Astrocyte of the cerebellum (primary cell): ENCODE measurements around the gene ZDHHC11.
"Not testable (repeated sequence)": the region's sequence is repeated elsewhere in the genome, so short reads cannot be mapped to it uniquely, and the experiment has no call there.

Experiments used
- DNase-seq: peaks from one replicate; pipeline ENCODE4 v3.0.0-alpha.2; 2011; ENCODE audit warnings: low read depth
- H3K4me3 ChIP-seq: 2 replicates; pipeline ENCODE4 v1.5.1; 2011; ENCODE audit warnings: mild to moderate bottlenecking, low read depth, low read length, moderate library complexity
- CTCF ChIP-seq: IDR thresholded peaks from 2 replicates; pipeline ENCODE4 v1.5.1; 2012; ENCODE audit warnings: low read length, low read depth, moderate library complexity, mild to moderate bottlenecking; ENCODE audit errors: missing control alignments
- in situ Hi-C: cut with HindIII; loops from 2 replicates; pipeline ENCODE4 v1.10.0; 2017; ENCODE audit warnings: low sequenced_read_pairs

Gene ZDHHC11

DNA sequence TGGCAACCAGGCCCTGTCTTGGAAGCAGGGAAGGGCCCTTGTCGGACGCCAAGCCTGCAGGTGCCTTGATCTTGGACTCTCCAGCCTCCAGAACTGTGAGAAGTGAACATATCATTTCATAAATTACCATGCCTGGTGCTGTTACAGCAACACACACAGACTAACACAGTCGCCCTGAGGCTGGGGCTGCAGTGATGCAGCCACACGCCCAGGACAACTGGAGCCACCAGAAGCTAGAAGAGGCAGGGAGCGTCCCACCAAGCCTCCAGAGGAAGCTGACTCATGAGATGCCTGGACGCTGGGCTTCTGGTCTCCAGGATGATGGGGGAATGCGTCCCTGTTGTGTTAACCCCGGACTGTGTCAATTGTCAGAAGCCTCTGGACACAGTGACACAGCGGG, 71.8 kb downstream of the ZDHHC11 start:
- H3K4me3 ChIP-seq, in situ Hi-C loops, DNase-seq: not testable (repeated sequence)

DNA sequence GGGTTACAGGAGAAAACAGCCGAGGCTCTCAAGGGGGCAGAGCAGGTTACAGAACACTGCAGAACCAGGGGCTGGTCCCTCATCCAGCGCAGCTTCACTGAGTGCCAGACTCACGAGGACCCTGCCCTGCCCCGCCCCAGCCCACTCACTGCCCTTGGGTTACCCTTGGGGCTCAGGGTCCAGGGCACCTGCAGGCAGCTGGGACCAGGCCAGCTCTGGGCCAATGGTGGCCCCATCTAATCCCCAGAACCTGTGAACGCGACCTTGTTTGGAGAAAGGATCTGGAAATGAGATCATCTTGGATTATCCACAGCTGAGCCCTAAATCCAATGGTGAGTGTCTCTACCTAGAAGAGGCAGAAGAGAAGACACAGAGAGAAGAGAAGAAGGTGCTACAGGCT, 72.4 kb downstream of the ZDHHC11 start:
- DNase-seq, H3K4me3 ChIP-seq, in situ Hi-C loops: not testable (repeated sequence)

DNA sequence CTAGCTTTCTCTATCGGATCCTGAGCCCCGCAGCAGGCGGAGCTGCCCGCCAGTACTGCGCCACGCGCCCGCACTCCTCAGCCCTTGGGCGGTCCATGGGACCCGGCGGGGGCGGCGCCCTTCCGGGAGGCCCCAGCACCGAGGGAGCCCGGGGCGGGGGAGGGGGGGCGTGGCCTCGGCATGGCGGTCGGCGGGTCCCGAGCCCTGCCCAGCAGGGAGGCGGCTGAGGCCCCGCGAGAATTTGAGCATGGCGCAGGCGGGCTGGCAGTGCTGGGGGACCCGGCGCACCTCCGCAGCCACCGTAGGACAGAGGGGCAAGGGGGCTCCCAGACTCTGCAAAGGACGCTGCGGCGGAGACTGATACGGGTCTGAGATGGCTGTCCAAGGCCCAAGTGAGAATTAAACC, 73.0 kb downstream of the ZDHHC11 start:
- DNase-seq = no peak
- no peak overlapping the region for H3K4me3 ChIP-seq
- no peak for TF ChIP-seq CTCF
- in situ Hi-C loops = no loop called here

- no peak overlapping the region for H3K4me3 ChIP-seq
- in situ Hi-C loops = no loop called here
- no peak for TF ChIP-seq CTCF
- DNase-seq = no peak
Observed at GRCh38 chr5:776862-777711, 73.7 kb downstream of the ZDHHC11 start.

- DNase-seq = no peak
- H3K4me3 ChIP-seq = no peak overlapping the region
- in situ Hi-C loops = no loop called here
- no peak for TF ChIP-seq CTCF
Observed at GRCh38 chr5:775961-776861, 74.6 kb downstream of the ZDHHC11 start.

DNA sequence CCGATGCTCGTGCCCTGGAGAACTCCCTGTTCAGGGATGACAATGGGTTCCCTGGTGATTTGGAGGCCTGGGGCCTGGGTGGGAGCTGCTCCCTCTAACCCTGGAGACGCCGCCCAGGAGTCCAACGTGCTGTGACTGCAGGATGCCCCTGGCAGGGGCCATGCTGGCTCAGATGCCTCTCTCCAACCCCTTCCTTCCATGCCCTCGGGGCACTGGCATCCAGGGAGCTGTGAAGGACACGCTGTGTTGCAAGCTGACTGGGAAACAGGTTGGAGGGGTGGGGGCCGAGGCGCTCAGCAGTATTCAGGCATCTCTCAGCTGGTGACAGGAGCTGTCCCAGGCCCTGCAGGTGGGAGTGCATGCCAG, 75.2 kb downstream of the ZDHHC11 start:
- H3K4me3 ChIP-seq, in situ Hi-C loops, DNase-seq: not testable (repeated sequence)

- H3K4me3 ChIP-seq, DNase-seq, in situ Hi-C loops: not testable (repeated sequence)
Observed at GRCh38 chr5:774854-775505, 75.8 kb downstream of the ZDHHC11 start.

DNA sequence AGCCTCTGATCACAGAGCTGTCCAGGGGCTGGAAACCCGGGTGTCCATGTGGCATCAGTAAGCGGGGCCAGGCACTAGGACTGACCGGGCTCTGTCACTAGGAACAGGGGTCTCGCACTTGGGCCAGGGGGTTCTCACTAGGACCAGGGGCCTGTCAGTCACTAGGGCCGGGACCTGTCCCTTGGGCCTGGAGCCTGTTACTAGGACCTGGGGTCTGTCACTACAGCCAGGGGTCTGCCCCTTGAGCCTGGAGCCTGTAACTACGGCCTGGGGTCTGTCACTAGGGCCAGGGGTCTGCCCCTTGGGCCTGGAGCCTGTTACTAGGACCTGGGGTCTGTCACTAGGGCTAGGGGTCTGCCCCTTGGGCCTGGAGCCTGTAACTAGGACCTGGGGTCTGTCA, 76.5 kb downstream of the ZDHHC11 start:
- H3K4me3 ChIP-seq, DNase-seq, in situ Hi-C loops: not testable (repeated sequence)
